ENCODE measurements around the gene MFSD11. TPM values are rescaled to one million over a fixed set of nuclear protein-coding genes. Genes with fewer than 3 reads are reported as not detected.
"Not testable (repeated sequence)": the region's sequence is repeated elsewhere in the genome, so short reads cannot be mapped to it uniquely, and the experiment has no call there.

Gene MFSD11
- total RNA-seq, 1 experiment from 2014 or later = 42.3 TPM

GRCh38 chr17:76744747-76745146 is 6.8 kb downstream of the MFSD11 start:
- Histone ChIP-seq H3K4me3 (ENCODE audit: low read depth in 2 of 2, low read length in 2 of 2) (no peak overlapping the region), H3K4me1 (ENCODE audit: control insufficient read depth, insufficient read depth, low read length) (peaks cover 10% of the 10 kb centered on the region; the same call in 1 of the 2 replicates), H3K27ac (ENCODE audit: low read length) (no peak overlapping the region), H3K9me3 (ENCODE audit: control insufficient read depth, insufficient read depth, low read depth, low read length) (no peaks in the 10 kb centered on the region), H3K36me3 (ENCODE audit: control insufficient read depth, insufficient read depth, low read length) (peaks cover 23% of the 10 kb centered on the region), H3K27me3 (ENCODE audit: control insufficient read depth, insufficient read depth, low read length) (no peaks in the 10 kb centered on the region)
- intact Hi-C loops (cut with micrococcal nuclease; ENCODE audit: unreplicated experiment) (no loop called here), in situ Hi-C loops (cut with HindIII; ENCODE audit: low pct_unique_long_range_greater_than_20kb, low sequenced_read_pairs) (no loop called here)
- ATAC-seq (no peak), DNase-seq (ENCODE audit: low read depth, low spot score) (no peak)
- BruUV-seq (replicated peaks) = no TSS peak
- POLR2A ChIA-PET = no interaction called here
- TF ChIP-seq TCF7L2 (IDR thresholded peaks at IDR 0.05; ENCODE audit: low read depth, low read length) (no peak), CTCF (IDR thresholded peaks at IDR 0.05) (no peak), SIN3A (IDR thresholded peaks at IDR 0.05; ENCODE audit: borderline replicate concordance, insufficient read depth, low read depth, low read length) (no peak), POLR2AphosphoS5 (IDR thresholded peaks at IDR 0.05; ENCODE audit: low read depth, low read length) (no peak), REST (IDR thresholded peaks at IDR 0.05; ENCODE audit: insufficient read depth in 1 of 2, low read depth in 2 of 2, low read length in 1 of 2) (no peak)
- CTCF ChIA-PET = no interaction called here

GRCh38 chr17:76745785-76746184 is 7.9 kb downstream of the MFSD11 start:
- intact Hi-C loops (cut with micrococcal nuclease; ENCODE audit: unreplicated experiment); H3K27ac ChIP-seq (ENCODE audit: low read length); H3K4me3 ChIP-seq (ENCODE audit: low read depth in 2 of 2, low read length in 2 of 2); H3K9me3 ChIP-seq (ENCODE audit: control insufficient read depth, insufficient read depth, low read depth, low read length); BruUV-seq (replicated peaks); DNase-seq (ENCODE audit: low read depth, low spot score); CTCF ChIA-PET; H3K4me1 ChIP-seq (ENCODE audit: control insufficient read depth, insufficient read depth, low read length); H3K27me3 ChIP-seq (ENCODE audit: control insufficient read depth, insufficient read depth, low read length); ATAC-seq; in situ Hi-C loops (cut with HindIII; ENCODE audit: low pct_unique_long_range_greater_than_20kb, low sequenced_read_pairs); POLR2A ChIA-PET: not testable (repeated sequence)
- peaks cover 18% of the 10 kb centered on the region for H3K36me3 ChIP-seq (ENCODE audit: control insufficient read depth, insufficient read depth, low read length)

- ATAC-seq (no peak), DNase-seq (ENCODE audit: low read depth, low spot score) (no peak)
- in situ Hi-C loops (cut with HindIII; ENCODE audit: low pct_unique_long_range_greater_than_20kb, low sequenced_read_pairs) (no loop called here), intact Hi-C loops (cut with micrococcal nuclease; ENCODE audit: unreplicated experiment) (no loop called here)
- POLR2A ChIA-PET = no interaction called here
- Histone ChIP-seq H3K36me3 (ENCODE audit: control insufficient read depth, insufficient read depth, low read length) (peaks cover 8% of the 10 kb centered on the region; the same call in 1 of the 2 replicates), H3K4me1 (ENCODE audit: control insufficient read depth, insufficient read depth, low read length) (no peaks in the 10 kb centered on the region), H3K4me3 (ENCODE audit: low read depth in 2 of 2, low read length in 2 of 2) (no peak overlapping the region), H3K27ac (ENCODE audit: low read length) (no peak overlapping the region), H3K27me3 (ENCODE audit: control insufficient read depth, insufficient read depth, low read length) (no peaks in the 10 kb centered on the region), H3K9me3 (ENCODE audit: control insufficient read depth, insufficient read depth, low read depth, low read length) (no peaks in the 10 kb centered on the region)
- CTCF ChIA-PET = interaction anchor here (0.8 kb wide), 1 partner anchor 22 kb away, joined by 11 read pairs; no protein-coding TSS in a partner anchor
- TF ChIP-seq POLR2AphosphoS5 (IDR thresholded peaks at IDR 0.05; ENCODE audit: low read depth, low read length) = no peak
- no peak for TF ChIP-seq REST (IDR thresholded peaks at IDR 0.05; ENCODE audit: insufficient read depth in 1 of 2, low read depth in 2 of 2, low read length in 1 of 2)
- TF ChIP-seq TCF7L2 (IDR thresholded peaks at IDR 0.05; ENCODE audit: low read depth, low read length) = no peak
- TF ChIP-seq SIN3A (IDR thresholded peaks at IDR 0.05; ENCODE audit: borderline replicate concordance, insufficient read depth, low read depth, low read length) = no peak
- no peak for TF ChIP-seq CTCF (IDR thresholded peaks at IDR 0.05)
- no TSS peak for BruUV-seq (replicated peaks)
Measured at GRCh38 chr17:76747716-76748363, 9.9 kb downstream of the MFSD11 start.

Measured in Panc1 (cell line).